Ecto neural progenitor cell (in vitro differentiated cells): ENCODE results near the gene GAST.
"Not testable (repeated sequence)": the region's sequence is repeated elsewhere in the genome, so short reads cannot be mapped to it uniquely, and the experiment has no call there.

ENCODE experiments used
- DNase-seq: peaks from one replicate; pipeline ENCODE4 v3.0.0-alpha.2; 2018; ENCODE audit warnings: low spot score

Gene GAST

DNA sequence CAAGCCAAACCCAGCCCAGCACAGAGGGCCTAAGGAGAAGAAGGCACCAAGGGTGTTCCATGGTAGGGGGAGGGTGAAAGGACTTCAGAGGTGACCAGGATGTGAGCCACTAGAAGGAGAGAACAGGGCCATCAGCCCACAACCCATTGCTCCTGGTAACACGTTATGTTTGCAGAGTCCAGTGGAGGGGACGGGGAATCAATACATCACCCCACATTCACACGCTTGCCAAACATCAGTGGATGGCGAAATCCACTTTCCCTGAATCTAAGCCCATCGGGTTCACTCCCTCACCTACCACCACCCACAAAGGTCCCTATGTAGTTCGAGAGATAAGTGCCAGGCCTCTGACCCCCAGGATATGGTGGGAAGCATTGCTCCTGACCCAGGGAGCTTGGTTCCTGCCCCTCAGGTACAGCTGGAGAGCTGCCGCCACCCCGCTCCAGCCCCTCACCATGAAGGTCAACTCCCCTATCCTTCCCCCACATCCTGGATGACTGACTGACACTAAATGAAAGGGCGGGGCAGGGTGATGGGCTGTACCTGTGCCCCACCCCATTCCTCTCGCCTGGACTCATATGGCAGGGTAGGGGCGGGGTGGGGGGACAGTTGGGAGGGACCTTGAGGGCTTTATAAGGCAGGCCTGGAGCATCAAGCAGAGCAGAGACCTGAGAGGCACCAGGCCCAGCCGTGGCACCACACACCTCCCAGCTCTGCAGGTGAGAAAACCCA is at the start of gene GAST:
GAST (plus strand) TSS at position 663 of the 732 bp plus-strand sequence. CDS start 3,106 bp downstream, outside the sequence.
- no peak for DNase-seq

DNA sequence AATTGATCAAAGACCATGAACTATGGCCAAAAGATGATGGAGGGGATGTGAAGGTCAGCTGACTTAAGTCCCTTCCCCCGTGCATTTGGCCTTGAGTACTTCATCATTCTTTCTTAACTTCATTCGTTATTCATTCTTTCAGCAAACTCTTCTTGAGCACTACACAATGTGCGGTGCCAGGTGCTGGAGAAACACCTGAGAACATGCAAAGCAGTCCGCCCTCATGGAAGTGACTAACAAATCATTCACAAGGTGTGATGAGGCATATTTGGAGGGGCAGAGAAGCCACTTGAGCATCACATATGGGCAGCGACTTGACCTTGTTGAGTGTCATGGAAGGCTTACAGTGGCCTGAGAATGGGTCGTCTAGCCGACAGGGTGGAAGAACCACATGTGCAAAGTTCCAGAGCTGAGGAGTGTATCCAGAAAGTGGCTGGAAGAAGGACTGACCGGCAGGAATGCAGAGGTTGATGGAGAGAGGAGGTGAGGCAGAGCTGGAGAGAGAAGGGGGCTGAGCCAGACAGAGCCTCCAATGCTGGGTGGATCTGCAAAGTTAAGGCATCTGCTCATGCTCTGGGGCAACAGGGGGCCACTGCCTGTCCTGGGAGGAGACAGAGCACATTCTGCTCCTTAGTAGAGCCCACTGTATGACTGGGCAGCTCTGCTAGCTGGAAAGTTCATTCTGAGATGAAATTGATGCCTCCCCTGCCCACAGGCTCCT is 48.5 kb upstream of the GAST start:
- no peak for DNase-seq

- DNase-seq, result no peak
Measured at GRCh38 chr17:41664172-41664457, 48.0 kb upstream of the GAST start.

GRCh38 chr17:41664587-41665565 is 47.3 kb upstream of the GAST start:
- no peak for DNase-seq

- DNase-seq, result peak; percentile 97
Measured at GRCh38 chr17:41665566-41666236, 46.4 kb upstream of the GAST start.

DNA sequence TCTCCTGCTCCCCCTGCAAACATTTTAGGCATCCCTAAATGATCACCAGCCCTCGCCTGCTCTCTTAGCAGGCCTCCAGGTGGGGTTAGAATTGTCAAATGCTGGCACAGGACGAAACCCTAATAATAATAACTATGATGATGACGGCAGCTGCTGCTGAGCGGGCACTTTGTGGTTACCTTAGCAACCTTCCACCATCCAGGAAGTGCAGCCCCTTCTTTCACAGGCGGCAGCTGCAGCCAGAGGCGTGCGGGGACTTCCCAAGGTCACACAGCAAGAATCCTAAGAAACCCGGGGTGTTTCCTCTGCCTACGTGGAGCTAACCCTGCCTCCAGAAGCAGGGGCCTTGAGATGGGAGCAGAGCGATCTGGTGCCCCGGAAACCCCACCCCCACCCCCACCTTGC is 45.9 kb upstream of the GAST start:
- no peak for DNase-seq

DNA sequence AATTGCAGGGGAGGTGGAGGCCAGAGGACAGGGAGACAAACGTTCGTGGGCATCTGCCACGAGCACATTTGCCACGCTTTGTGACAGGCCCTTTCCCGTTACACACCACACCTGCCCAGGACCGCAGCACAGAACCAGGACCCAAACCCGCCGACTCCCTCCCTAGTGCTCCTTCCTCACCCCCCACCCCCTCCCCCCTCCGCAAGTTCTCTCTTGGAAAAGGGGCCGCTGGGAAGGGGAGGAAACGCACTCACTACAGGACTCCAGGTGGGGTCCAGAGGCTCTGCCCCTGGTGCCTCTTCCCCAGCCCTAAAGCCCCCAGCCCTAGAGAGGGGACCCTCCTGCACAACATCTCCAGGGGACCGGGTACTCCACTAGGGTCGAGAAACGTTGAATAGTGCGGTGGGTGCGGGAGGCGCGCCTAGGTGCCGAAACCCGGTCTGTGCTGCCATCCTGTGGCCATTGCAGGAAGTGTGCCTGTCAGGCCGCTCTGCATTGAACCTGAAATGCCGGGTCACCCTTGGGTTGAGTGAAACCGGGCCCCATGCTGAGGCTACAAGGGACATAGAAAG is 45.3 kb upstream of the GAST start:
- DNase-seq, result peak; percentile 93

GRCh38 chr17:41667280-41668041 is 44.7 kb upstream of the GAST start:
- no peak for DNase-seq

DNA sequence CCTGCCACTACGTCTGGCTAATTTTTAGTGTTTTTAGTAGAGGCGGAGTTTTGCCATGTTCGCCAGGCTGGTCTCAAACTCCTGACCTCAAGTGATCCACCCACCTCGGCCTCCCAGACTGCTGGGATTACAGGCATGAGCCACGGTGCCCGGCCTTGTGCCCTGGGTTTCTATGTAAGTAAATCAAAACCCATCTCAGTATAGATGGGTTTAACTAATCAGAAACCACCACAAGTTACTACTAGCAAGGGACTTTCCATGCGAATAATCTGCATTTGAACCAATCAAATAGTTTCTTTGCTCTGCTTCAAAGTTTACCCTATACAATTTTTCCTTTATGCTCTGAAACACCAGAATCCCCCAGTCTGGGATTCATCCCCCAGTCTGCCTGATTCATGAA is 40.0 kb upstream of the GAST start:
- no peak for DNase-seq

DNA sequence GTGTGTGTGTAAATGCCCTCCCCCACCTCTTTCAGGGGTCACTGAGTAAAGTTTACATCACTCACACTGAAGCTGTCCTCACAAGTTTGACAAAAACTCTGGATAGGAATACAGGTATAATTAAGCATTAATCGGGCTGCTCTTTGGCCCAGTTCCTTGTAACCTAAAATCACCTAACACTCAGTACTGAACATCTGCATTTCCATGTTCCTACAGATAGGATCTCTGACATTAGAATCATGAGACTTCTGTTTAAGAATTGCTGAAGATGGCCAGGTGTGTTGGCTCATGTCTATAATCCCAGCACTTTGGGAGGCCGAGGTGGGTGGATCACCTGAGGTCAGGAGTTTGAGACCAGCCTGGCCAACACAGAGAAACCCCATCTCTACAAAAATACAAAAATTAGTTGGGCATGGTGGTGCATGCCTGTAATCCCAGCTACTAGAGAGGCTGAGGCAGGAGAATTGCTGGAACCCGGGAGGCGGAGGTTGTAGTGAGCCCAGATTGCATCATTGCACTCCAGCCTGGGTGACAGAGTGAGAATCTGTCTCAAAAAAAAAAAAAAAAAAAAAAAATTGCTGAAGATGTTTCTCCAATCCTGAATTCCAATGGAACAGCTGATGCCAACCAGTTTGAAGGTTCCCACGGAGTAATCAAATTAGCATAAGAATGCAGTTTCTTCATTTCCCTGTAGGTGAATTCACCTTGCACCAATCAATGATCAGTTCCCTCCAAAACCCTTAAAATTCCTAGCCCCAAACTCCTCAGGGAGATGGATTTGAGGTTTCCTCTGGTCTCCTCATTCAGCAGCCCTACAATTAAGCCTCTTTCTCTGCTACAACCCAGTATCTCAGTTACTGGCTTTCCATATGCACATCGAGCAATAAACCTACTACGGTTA is 36.7 kb upstream of the GAST start:
- DNase-seq, result not testable (repeated sequence)

- DNase-seq, result no peak
Measured at GRCh38 chr17:41676058-41676419, 36.1 kb upstream of the GAST start.

GRCh38 chr17:41678411-41678906 is 33.7 kb upstream of the GAST start:
- no peak for DNase-seq

GRCh38 chr17:41678907-41679739 is 33.0 kb upstream of the GAST start:
- DNase-seq, result no peak

GRCh38 chr17:41679740-41680425 is 32.2 kb upstream of the GAST start:
- no peak for DNase-seq

DNA sequence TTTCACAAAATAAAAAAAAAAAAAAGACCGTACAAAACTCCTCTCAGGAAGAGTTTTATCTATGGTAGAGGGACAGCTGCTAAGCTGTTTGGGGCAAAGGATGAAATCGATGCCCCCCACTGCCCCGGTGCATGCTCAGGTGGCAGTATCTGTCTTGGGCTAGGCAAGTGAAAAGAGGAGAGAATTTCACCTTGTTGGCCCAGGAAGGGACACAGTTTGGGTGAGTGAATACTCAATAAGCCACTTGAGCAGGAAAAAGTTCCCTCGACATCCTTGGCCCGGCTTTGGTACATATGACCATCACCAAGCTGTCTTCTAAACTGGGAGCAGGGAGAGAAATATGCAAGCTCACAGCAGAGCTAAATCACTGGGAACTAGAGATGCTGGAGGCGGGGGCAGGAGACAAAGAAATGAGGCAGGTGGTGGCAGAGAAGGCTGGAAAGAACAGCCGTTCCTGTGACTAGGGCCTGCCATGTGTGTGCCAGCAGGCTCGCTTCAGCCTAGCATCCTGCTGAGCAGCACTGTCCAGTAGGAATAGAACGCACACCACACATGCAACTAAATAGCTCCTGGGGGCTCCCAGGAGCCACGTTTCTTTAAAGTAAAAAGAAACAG is 31.6 kb upstream of the GAST start:
- no peak for DNase-seq

DNA sequence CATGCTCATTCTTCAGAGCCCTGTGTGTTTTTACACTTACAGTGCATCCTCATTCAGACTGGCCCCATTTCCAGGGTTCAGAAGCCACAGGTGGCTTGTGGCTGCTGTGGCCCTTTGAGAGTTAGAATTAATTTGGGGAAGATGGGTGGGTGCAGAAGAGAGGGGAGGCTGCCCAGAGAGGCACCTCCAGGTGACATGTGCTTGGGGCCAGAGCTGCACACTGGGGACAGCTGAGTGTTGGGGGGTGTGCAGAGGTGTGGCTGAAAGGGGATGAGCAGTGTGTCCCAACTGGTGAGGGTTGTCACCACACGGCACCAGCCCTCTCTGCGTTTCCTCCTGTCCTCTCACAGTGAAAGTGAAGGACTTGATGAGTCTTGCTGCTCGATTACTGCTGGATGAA is 30.4 kb upstream of the GAST start:
- DNase-seq, result no peak

DNA sequence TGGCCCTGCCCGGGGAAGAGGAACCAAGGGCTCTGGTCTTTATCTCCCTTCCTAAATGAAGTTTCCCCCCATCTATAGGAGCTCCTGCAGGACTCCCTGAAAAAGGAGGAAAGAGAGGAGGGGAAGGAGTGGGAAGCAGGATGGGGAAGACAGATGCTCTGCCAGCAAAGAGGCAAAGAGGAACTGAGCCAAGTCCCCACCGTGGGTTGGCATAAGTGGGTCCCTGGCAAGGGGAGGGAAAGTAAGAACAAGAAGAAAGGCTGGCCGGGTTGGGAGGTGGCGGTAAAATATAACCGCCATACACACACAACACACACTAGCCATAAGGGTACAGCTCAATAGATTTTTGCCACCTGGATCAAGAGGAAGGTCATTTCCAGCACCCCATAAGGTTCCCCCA is 29.5 kb upstream of the GAST start:
- no peak for DNase-seq
